Thyroid gland (tissue), 4 donors: ENCODE data around the gene PCGF3.

ENCODE experiments used
- CTCF ChIP-seq, 6 experiments: fragments of 200-600 bp in 3 of 6; fragments of 450-650 bp in 3 of 6; sonication (generic) in 3 of 6; IDR thresholded peaks; one replicate each; pipeline ENCODE4 v1.5.1; 2016 to 2019; ENCODE audit warnings: antibody characterized with exemption in 6 of 6, mild to moderate bottlenecking in 2 of 6, inconsistent platforms in 1 of 6, moderate library complexity in 1 of 6
- POLR2A ChIP-seq, 2 donors: fragments of 450-650 bp; IDR thresholded peaks; one replicate each; pipeline ENCODE4 v1.6.1; 2017; ENCODE audit warnings: antibody characterized with exemption in 2 of 2, mild to moderate bottlenecking in 2 of 2, moderate library complexity in 1 of 2

GRCh38 chr4:795726-796119 is 90.1 kb downstream of the PCGF3 start:
- TF ChIP-seq POLR2A (IDR thresholded peaks at IDR 0.05) = no peak
- TF ChIP-seq CTCF (IDR thresholded peaks at IDR 0.05) = no peak
